ENCODE measurements around the gene KRTAP10-3. TPM values are rescaled to one million over a fixed set of nuclear protein-coding genes. Genes with fewer than 3 reads are reported as not detected.

KRTAP10-3 gene
- total RNA-seq, 1 experiment from 2014 or later: not detected

GRCh38 chr21:44528634-44528995 is 30.0 kb downstream of the KRTAP10-3 start:
- H3K9me3 Mint-ChIP-seq (ENCODE audit: low read depth, unreplicated experiment): no peaks in the 10 kb centered on the region
- DNase-seq: no peak
- no peaks in the 10 kb centered on the region for H3K36me3 Mint-ChIP-seq (ENCODE audit: insufficient read depth, unreplicated experiment)
- CTCF ChIA-PET: no interaction called here
- no peaks in the 10 kb centered on the region for H3K4me1 Mint-ChIP-seq (ENCODE audit: low read depth, unreplicated experiment)
- peaks cover 41% of the 10 kb centered on the region for H3K27me3 Mint-ChIP-seq (ENCODE audit: unreplicated experiment)
- BruUV-seq (replicated peaks): no TSS peak
- no peak overlapping the region for H3K27ac Mint-ChIP-seq (ENCODE audit: unreplicated experiment)
- no peak overlapping the region for H3K4me3 Mint-ChIP-seq (ENCODE audit: low read depth, unreplicated experiment)
- intact Hi-C loops (cut with micrococcal nuclease; ENCODE audit: unreplicated experiment): no loop called here
- TF ChIP-seq CTCF (IDR thresholded peaks at IDR 0.05; ENCODE audit: unreplicated experiment): no peak

DNA sequence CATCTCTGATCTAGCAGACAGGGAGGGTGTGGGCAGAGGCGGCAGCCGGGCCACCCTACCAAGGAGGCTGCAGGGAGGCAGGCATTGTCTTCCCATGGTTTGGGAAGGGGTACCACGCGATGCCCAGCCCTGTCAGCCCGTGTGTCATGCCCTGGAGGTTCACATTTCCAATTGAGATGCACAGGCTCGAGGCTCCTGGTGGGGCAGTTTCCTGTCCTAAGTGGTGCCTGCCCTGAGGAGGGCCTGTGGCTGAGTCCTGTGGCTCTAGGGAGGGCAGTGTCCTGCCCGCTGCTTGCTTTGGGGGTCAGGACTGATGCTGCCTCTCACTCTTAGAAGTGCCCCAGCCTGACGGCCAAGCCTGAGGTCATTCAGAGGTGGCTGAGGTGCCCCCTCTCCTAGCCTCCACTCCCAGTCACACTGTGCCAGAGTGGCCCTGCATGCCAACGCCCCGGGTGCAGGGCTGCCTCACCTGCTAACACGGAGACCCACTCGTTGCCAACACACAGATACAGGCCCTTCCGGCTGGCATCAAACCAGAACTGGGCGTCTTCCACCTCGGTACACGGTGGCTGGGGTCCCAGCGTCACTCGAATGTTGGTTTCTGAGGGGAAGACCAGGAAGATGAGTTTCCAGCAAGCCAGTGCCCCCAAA is 30.5 kb downstream of the KRTAP10-3 start:
- BruUV-seq (replicated peaks): no TSS peak
- Mint-ChIP-seq H3K36me3 (ENCODE audit: insufficient read depth, unreplicated experiment) (no peaks in the 10 kb centered on the region), H3K4me1 (ENCODE audit: low read depth, unreplicated experiment) (no peaks in the 10 kb centered on the region), H3K9me3 (ENCODE audit: low read depth, unreplicated experiment) (no peaks in the 10 kb centered on the region), H3K27me3 (ENCODE audit: unreplicated experiment) (peaks cover 41% of the 10 kb centered on the region), H3K27ac (ENCODE audit: unreplicated experiment) (no peak overlapping the region), H3K4me3 (ENCODE audit: low read depth, unreplicated experiment) (no peak overlapping the region)
- no peak for TF ChIP-seq CTCF (IDR thresholded peaks at IDR 0.05; ENCODE audit: unreplicated experiment)
- CTCF ChIA-PET: no interaction called here
- intact Hi-C loops (cut with micrococcal nuclease; ENCODE audit: unreplicated experiment): no loop called here
- DNase-seq: no peak

GRCh38 chr21:44527156-44527982 is 31.2 kb downstream of the KRTAP10-3 start:
- BruUV-seq (replicated peaks): no TSS peak
- peaks cover 38% of the 10 kb centered on the region for H3K27me3 Mint-ChIP-seq (ENCODE audit: unreplicated experiment)
- no peak overlapping the region for H3K4me3 Mint-ChIP-seq (ENCODE audit: low read depth, unreplicated experiment)
- intact Hi-C loops (cut with micrococcal nuclease; ENCODE audit: unreplicated experiment): no loop called here
- TF ChIP-seq CTCF (IDR thresholded peaks at IDR 0.05; ENCODE audit: unreplicated experiment): no peak
- no peak for DNase-seq
- no peaks in the 10 kb centered on the region for H3K9me3 Mint-ChIP-seq (ENCODE audit: low read depth, unreplicated experiment)
- H3K36me3 Mint-ChIP-seq (ENCODE audit: insufficient read depth, unreplicated experiment): no peaks in the 10 kb centered on the region
- no peak overlapping the region for H3K27ac Mint-ChIP-seq (ENCODE audit: unreplicated experiment)
- H3K4me1 Mint-ChIP-seq (ENCODE audit: low read depth, unreplicated experiment): no peaks in the 10 kb centered on the region
- CTCF ChIA-PET: no interaction called here

DNA sequence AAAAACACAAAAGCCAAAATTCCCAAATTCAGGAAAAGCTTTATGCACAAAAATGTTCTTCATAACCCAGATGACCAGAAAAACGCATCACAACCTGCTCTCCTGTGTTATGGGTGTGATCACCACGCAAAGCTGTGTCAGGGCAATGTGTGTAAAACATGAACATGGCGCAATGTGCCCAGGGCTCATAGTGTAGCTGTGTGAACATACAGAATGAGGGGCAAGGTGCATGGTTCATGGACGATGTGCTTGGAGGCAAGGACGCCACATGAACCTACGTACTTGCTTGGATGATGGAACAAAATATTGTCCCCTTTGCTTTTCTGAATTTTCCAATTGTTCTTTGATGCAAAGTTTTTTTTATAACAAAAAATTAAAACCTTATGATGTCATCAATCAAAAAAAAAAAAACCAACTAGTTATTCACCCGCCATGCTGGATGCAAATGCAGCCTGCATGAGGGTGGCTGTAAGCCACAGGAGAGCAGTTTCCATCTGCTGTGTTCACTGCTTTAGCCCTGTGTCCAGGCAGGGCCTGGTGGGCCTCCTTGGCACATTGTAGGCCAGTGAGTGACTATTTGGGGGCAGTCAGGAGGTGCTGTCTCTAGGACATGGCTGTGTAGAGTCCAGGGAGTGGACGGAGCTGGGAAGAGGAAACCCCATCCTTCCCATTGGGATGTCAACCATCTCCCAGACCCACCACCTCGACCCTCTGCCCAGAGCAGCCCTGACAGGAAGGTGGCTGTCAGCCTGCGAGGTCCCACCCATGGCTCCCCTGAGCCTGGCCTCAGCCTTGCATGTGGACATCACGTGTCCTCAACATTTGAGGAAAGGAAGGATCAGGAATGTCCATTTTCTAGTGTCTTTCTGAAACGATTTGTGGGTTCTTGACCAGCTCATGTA is 32.2 kb downstream of the KRTAP10-3 start:
- intact Hi-C loops (cut with micrococcal nuclease; ENCODE audit: unreplicated experiment): no loop called here
- no peaks in the 10 kb centered on the region for H3K9me3 Mint-ChIP-seq (ENCODE audit: low read depth, unreplicated experiment)
- DNase-seq: no peak
- CTCF ChIA-PET: no interaction called here
- no TSS peak for BruUV-seq (replicated peaks)
- no peaks in the 10 kb centered on the region for H3K36me3 Mint-ChIP-seq (ENCODE audit: insufficient read depth, unreplicated experiment)
- H3K27me3 Mint-ChIP-seq (ENCODE audit: unreplicated experiment): peaks cover 28% of the 10 kb centered on the region
- no peaks in the 10 kb centered on the region for H3K4me1 Mint-ChIP-seq (ENCODE audit: low read depth, unreplicated experiment)
- H3K4me3 Mint-ChIP-seq (ENCODE audit: low read depth, unreplicated experiment): no peak overlapping the region
- no peak for TF ChIP-seq CTCF (IDR thresholded peaks at IDR 0.05; ENCODE audit: unreplicated experiment)
- no peak overlapping the region for H3K27ac Mint-ChIP-seq (ENCODE audit: unreplicated experiment)

All from Calu3 (cell line).